HG03066 (cell line): Measurements from ENCODE around the gene SLC23A2.

ENCODE experiments used
- ATAC-seq: cut with Tn5 transposase; IDR thresholded peaks from one replicate; pipeline ENCODE4 v1.9.1; 2021; ENCODE audit warnings: low read depth; ENCODE audit not compliant: unreplicated experiment

SLC23A2 gene

DNA sequence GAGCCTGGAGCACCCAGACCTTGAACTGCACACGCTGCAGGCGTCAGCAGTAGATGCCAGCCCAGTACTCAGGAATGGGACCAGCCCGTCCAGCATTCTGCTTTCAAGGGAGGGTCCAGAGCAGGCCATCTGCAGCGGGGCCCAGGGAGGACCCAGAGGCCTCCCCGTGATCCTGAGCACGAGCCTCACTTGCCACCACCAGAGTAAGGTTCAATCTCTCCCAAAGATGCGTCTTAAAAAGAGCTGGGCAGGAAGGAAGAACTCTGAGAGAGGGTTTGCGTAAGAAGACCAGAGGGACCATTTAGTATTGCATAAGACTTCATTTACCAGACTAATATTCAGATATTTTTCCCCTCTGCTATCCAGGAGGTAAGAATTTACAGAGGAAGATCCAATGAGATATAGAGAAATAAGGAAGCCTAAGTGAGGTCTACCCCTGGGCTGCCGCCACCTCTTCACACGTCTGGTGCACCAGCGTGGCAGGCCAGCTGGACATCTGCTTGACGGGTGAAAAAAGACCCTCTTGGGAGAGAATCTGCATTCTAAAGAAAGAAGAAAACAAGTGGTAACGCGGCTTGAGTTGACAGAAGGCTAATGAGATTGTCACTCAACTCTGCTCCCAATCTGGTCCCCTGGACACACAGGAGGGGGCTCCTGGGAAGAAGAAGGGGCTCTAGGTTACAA lies 172.3 kb downstream of the SLC23A2 start:
- ATAC-seq = no peak

DNA sequence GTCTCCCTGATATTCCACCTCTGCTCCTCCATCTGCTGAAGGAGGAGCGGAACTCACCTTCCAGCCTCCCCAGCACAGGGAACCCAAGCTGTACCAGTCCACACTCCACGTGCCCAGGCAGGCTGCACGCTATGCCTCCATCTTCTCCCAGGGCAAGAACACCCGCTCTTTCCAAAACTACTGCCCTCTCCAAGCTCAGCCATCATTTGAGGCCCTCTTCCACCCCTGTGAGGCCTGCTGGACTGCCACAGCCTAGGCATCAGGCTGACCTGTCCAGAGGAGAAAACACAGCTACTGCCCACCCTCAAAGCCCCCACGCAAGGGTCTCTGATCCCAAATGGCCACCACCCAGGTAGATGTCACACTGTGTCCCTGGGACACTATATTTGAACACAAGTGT lies 179.7 kb downstream of the SLC23A2 start:
- ATAC-seq = no peak

DNA sequence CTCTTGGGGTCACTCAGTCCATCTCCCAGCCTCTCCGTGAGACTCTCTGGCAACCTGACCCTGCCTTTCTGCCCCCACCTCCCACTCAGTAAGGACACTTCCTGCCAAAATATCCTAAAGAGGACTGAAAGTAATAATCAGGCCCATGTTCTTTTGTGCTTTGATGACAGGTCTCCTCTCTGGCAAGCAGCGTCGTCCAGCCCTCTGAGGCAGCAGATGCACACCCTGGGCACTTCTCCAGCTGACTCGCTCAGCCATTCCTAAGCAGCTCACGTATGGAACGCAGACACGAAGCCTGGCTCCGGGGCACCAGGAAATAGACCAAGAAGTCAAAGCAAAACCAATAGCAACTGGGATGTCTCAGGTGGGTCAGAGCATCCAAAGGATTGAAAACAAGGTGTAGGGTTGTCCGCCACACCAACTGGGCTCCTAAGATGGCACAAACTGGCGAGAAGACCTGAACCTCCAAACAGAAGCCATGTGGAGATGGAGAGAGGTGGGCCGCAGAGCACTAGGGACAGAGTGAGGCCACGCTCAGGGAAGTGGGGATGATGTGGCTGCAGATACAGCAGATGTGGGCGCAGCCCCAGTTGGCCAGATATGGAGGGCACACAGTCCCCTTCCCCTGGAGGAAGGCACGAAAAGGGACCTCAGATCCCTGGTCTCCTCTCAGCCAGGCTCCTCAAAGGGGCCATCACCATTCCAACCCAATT lies 180.3 kb downstream of the SLC23A2 start:
- ATAC-seq = no peak

DNA sequence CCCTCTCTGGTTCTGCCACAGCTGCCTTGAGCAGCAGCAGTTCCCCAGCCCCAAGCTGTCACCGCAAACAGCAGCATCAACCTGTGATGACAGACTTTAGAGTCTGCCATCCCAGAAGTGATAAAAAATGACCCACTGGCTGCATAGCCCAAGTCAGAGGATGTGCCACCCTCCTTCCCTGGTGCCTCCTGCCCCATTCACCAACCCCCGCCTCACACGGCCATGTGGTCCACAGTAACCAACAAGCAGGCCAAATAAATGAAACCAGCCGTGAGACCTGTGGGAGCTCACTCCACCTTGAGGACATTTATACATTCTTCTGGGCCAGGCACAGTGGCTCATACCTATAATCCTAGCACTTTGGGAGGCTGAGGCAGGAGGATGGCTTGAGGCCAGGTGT lies 181.4 kb downstream of the SLC23A2 start:
- no peak for ATAC-seq

DNA sequence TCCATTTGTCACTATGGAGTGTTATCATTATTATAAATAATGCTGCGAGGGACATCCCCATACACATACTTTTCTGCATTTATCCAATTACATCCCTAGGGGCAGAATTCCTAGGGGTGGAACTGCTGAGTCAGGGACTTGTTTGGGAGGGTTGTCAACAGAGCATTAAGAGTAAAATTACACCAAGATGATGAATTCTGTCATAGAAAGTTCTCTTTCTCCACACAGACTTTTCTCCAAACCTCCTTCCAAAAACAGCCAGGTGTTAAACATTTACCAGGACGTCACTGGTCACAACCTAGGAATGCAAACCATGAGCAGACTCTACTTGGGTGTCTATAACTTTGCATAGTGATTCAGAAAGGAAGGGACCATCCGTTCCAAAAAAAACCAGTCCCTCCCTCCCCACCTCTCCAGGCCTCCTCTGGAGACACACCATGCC lies 184.1 kb downstream of the SLC23A2 start:
- no peak for ATAC-seq

DNA sequence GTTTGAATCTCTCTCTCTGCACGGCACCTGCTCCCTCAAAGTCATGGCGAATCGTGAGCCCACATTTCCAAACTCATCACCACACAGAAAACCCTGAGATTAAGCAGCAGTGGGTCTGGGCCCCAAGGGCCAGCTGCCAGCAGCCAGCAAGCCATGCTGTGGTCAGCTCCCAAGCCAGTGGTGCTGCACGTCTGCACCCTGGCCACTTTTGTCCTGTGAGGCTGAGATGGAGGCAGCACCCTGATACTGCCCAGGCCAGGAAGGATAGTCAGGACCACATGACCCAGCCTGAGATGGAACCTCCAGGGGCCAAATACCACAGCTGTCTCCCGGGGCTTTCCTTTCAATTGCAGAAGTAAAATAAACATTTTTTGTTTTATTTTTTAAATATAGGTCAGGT lies 185.7 kb downstream of the SLC23A2 start:
- no peak for ATAC-seq

DNA sequence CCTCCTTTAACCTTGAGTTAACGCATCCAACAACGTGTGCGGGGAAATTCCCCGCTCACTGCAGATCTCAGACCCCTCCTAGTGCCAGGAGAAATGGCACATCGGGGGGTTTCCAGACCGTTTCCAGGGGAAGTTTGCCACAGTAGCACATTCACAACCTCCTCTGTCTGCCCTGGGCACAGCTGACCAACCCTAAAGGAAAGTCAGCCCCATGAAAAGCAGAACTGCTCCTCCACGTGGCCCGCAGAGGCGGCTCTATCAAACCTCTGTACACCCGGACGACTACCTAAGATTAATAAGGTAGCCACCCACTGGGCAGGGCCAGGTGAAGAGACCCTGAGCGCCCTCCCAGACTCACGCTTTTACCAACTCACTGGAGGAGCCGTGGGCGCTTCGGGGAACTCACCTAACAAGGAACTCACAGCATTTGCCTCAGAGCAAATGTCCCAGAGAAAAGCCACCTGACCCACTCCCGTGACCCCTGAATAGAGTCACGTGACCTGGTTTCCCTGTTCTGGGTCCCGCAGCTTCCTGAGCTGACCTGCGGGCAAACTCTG lies 186.5 kb downstream of the SLC23A2 start:
- peak; percentile 41 for ATAC-seq

DNA sequence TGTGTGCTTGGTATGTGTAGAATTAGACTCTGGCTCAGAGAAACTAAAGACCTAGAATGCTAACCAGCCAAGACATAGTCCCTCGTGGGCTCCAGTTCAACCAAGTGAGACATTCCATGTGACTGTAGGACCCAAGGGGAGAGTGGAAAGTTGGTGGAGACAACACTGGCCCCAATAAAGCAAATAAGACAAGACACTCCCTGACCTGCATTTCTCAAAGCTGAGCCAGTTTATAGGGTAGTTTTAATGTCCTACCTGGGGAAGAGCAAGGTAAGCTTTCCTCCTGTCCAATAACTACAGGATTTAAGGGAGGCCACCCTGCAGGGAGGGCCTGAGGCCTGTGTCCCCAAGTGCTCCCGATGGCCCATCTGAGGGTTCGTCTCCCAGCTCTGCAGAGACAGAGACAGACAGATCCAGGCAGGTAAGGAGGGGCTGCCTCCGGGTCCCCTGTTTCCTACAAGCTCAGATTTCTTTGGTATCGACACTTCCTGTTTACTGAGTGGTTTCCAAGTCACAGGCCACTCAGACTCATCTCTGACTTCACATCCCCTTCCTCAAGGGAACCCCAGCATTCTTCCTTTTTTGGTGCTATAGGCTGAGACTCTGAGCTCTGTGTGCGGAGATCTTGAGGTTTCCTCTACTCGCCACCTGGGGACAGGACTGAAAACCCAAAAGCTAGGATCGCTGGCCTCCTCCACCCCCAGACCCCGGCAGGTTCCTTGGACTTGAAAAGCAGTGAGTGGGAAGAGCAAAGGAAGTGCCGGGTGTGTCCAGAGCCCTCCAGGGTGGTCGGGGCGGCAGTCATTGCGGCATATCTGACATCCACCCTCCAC lies 187.2 kb downstream of the SLC23A2 start:
- peak; percentile 59 for ATAC-seq

DNA sequence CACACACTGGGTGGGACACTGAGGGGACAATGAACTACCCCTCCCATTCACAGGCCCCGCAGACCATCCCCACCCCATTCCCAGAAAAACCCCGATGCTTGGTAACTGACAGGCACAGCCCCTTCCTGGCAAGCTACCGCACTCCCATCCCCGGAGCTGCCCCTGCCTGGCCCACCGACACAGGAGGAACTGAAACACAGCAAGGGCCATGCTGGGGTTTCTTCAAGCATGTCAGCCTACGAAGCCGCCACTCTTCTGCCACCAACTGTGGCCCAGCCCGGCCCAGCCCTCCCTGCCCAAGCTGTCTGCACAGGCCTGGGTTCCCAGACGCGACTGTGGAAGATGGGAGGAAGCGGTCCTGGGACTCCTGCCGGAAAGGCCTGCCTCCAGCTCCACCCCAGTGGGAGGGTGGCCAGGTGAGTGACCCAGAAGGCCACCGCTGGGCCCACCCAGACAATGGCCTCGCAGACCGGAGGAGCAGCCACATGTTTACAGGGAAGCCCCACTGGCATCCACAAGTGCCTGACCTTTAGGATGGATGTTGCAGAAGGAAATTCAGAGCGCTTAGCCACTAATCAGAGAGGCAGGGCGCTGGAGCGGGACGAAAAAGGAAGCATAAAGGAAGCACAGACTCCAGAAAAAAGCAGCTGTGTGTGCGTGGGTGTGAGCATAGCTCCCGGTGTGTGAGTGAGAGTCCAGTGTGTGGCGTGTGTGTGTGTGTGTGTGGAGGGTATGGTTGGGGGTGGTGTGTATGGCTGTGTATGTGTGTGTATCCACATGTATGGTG lies 188.0 kb downstream of the SLC23A2 start:
- no peak for ATAC-seq

DNA sequence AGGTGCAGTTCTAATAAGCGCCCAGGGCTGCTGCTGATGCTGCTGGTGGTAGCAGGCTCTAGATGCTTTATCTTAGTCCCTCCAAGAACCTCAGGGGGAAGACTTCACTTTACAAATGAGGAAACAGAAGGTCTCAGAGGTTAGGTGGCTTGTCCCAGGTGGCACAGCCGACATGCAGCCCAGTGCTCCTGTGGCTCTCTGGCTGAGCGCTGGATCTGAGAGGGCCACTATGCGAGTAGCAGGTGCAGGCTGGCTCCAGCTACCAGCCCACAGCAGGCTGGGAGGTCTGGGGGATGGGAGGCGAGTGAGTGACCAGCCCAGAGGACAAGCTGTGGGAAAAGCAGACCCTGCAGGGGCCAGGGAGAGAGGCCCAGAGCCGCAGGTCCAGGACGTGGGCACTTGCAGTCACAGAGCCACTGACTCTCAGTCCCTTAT lies 188.7 kb downstream of the SLC23A2 start:
- ATAC-seq = no peak

DNA sequence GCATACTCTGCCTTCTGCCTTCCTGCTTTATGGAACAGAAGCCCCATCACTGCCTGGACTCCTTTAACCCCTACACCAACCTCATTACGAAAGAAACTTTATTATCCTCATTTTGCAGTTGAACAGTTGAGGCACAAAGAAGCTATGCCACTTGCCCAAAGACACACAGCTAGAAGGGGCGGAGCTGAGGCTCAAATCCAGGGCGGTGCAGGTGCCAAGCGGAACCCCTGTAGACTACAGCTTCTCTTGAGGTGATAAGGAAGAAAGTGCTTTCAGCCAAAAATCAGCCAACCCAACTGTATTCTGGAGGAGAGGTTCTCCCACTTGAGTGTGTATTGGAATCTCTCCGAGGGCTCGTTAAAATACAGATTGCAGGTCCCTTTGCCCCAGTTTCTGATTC lies 189.1 kb downstream of the SLC23A2 start:
- ATAC-seq = no peak

DNA sequence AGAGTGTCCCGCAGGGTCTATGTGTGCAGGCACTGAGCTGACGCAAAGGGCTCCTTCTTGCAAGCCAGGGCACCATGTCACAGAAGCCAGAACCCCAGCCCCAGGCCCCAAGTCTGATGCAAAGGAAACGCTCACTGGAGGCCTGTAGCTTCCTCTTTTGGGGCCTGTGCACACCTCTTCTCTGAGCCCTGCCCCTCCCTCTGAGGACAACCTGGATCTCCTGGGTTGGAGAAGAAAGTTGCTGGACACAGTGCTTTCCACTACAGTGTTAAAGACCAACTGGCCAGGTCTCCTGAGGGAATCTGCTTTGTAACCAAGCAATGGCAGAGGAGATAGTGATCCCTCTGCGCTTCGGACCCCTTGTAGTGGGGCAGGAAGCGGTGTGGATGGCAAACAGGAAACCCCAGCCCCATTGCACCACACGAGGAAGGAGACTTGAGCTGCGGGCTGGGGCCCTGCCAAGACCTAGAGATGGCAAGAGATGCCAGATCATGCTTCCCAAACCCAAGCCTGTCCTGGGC lies 189.6 kb downstream of the SLC23A2 start:
- no peak for ATAC-seq

DNA sequence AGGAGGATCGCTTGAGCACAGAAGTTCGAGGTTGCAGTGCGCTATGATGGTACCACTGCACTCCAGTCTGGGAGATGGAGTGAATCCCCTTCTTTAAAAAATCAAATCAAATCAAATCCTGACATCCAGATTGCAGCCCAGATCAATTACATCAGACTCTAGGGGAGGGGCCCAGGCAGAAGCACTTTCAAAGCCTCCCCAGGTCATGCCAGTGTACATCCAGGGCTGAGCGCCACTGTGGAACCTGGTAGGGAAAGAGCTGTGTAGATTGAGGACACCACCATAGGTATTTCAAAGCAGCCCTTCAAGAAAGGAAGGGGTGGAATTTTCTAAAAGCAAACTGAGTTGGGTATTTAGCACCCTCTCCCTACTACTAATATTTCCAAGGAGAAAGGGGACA lies 190.1 kb downstream of the SLC23A2 start:
- no peak for ATAC-seq

DNA sequence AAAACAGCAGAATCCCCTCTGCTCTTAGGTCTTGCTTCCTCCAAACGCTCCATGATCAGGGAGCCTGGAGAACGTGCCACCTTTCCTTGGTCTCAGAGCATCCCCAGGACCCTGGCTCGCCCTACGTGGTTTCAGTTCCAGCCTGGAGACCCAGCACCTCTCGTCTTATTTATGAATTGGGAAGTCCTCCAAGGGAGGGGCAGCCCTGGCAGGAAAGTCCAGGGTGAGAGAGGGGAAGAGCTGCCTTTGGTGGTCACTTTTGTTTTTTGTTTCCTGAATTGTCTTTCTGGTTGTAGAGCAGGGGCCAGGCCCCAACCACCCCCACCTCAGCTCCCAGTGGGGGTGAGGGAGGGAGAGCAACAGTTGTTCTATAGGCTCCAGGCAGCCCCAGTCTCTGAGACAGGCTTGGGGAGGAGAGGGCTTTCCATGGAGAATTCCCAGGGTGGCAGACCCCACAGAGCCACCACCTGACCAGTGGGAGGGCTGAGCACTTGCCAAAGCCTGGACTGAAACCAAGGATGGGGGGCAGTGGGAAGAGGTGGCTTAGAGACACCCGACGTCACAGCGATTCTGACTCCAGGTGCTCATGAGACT lies 190.8 kb downstream of the SLC23A2 start:
- ATAC-seq = no peak

DNA sequence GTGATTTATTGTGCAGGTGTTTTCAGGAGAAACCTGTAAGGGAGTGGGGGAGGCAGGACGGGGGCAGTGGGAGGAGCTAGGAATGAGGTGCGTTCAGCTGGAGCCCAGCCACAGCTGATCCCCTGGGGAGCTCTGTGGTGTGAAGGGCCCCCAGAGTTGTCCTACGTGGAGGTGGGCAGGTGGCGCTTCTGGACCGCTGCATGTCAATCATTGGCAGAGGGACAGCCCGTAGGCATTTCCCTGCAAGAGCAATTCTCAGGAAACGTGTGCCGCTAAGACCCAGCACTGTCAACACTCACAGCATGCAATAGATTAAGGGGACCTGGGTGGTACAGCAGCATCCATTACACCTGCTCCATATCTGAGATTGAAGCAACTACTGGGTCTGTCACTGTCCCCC lies 191.6 kb downstream of the SLC23A2 start:
- ATAC-seq = no peak

DNA sequence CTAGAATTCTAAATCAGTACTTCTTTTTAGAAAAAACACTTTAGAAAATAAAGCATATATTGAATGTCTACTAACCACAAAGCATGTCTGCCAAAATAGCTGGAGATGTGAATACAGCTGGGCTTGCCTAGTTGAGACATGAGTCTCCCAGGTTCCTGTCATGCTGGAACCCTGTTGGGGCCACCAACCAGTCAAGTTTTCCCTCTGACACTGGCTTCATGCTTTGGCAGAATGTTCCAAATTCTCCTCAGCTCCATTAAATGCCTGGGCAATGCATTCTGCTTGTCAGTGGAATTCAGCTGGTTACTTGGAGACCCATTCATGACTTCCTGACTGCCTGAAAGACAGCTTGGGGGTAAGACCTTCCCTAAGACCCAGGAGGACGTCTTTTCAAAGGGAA lies 192.4 kb downstream of the SLC23A2 start:
- no peak for ATAC-seq

DNA sequence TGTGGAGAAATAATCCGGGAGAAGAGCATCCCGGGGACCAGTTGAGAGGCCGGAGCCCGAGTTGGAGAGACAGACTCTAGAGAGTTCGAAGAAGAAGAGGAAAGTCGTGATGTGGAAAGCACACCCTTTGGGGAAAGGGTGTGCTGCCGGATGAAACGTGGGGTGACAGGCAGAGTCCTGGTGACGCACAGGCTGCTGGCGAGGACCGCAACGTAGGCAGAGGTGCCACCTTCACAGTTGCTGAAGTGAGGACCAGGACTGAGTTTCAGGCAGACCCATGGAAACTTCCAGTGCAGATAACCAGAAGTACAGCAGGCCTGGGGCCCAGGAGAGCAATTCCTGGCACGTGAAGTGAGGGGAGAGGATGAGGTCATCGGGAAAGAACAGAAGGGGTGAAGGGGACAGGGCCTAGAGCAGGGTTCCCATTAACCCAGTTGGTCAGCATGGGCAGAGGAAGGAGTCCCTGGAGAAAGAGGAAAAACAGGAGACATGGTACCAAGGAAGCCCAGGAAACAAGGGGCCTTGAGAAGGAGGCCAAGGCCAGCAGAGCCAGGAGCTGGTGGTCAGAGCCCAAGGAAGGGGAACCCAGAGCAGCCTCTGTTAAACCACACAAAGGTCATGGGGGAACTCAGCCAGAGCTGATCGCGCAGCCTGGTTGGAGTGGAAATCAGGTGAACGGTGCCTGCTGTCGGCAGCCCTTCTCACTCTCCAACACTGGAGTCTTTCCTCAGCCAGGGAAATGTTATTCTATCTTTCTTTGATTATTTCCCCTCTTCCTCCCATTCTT lies 195.5 kb downstream of the SLC23A2 start:
- ATAC-seq = no peak

DNA sequence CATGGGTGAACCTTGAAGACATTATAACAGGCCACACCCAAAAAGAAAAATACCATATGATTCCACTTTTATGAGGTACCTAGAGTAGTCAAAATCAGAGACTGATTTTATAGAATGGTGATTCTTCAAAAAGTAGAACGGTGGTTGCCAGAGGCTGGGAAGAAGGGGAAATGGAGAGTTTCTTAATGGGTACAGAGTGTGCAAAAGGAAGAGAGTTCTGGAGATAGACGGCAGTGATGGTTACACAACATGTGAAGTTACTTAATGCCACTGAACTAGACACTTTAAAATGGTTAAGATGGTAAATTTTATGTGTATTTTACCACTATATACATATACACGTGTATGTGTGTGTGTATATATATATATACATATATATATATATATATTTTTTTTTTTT lies 198.8 kb downstream of the SLC23A2 start:
- ATAC-seq = no peak
